Smooth muscle cell (in vitro differentiated cells): Measurements from ENCODE around the gene TAF5L. TPM values are rescaled to one million over a fixed set of nuclear protein-coding genes. Genes with fewer than 3 reads are reported as not detected.
"Not testable (repeated sequence)": the region's sequence is repeated elsewhere in the genome, so short reads cannot be mapped to it uniquely, and the experiment has no call there.

Source experiments
- DNase-seq: peaks from one replicate; lab custom pipeline; 2025; ENCODE audit not compliant: unreplicated experiment; lab: John Stamatoyannopoulos, UW
- H2AFZ ChIP-seq: fragments of 200-600 bp; sonication (generic); 2 replicates; pipeline ENCODE4 v1.6.0; 2016; ENCODE audit warnings: antibody characterized with exemption, low read depth, mild to moderate bottlenecking
- H3F3A ChIP-seq: fragments of 200-600 bp; sonication (generic); 2 replicates; pipeline ENCODE4 v1.6.0; 2017; ENCODE audit warnings: antibody characterized with exemption, low read depth
- H3K27ac ChIP-seq: fragments of 200-600 bp; sonication (generic); 2 replicates; pipeline ENCODE4 v1.5.1; 2016; ENCODE audit warnings: low read depth, mild to moderate bottlenecking
- H3K27me3 ChIP-seq: fragments of 200-600 bp; sonication (generic); 2 replicates; pipeline ENCODE4 v1.6.1; 2016; ENCODE audit warnings: low read depth, mild to moderate bottlenecking
- H3K36me3 ChIP-seq: fragments of 200-600 bp; sonication (generic); 2 replicates; pipeline ENCODE4 v1.5.1; 2016; ENCODE audit warnings: low read depth
- H3K4me1 ChIP-seq: fragments of 200-600 bp; sonication (generic); 2 replicates; pipeline ENCODE4 v1.5.1; 2016; ENCODE audit warnings: low read depth
- H3K4me2 ChIP-seq: fragments of 200-600 bp; sonication (generic); 2 replicates; pipeline ENCODE4 v1.6.0; 2016; ENCODE audit warnings: mild to moderate bottlenecking
- H3K4me3 ChIP-seq: fragments of 200-600 bp; sonication (generic); 2 replicates; pipeline ENCODE4 v1.5.1; 2016; ENCODE audit warnings: mild to moderate bottlenecking
- H3K79me2 ChIP-seq: fragments of 200-600 bp; sonication (generic); 2 replicates; pipeline ENCODE4 v1.6.0; 2016; ENCODE audit warnings: low read depth, mild to moderate bottlenecking
- H3K9ac ChIP-seq: fragments of 200-600 bp; sonication (generic); 2 replicates; pipeline ENCODE4 v1.6.0; 2016; ENCODE audit warnings: low read depth
- H3K9me3 ChIP-seq: fragments of 200-600 bp; sonication (generic); replicated peaks from 2 replicates; pipeline ENCODE4 v1.5.1; 2016; ENCODE audit warnings: low read depth
- H4K20me1 ChIP-seq: fragments of 200-600 bp; sonication (generic); 2 replicates; pipeline ENCODE4 v1.6.0; 2016; ENCODE audit warnings: low read depth
- WGBS: methylation state at CpG from one replicate; pipeline ENCODE4 v1.1.7; 2016; ENCODE audit warnings: low lambda C conversion rate; 5-methylcytosine and 5-hydroxymethylcytosine counted together
- polyA plus RNA-seq: library from polyadenylated mRNA; unstranded; fragments of >200 nt; fragmentation: Nextera tagmentation; extraction: Ambion mirVana; gene quantifications from 2 replicates; pipeline ENCODE4 v1.2.1, GENCODE V29; 2016
- total RNA-seq: library from RNA; depleted of rRNA; stranded (reverse); fragments of >200 nt; gene quantifications from 2 replicates; pipeline ENCODE4 v1.2.3, GENCODE V29; 2014
- TF ChIP-seq, protein P1 (sequence below): fragments of 200-600 bp; sonication (generic); IDR thresholded peaks from 2 replicates; pipeline ENCODE4 v1.5.1; 2017; ENCODE audit warnings: borderline replicate concordance, mild to moderate bottlenecking, antibody characterized with exemption; ENCODE audit not compliant: insufficient read depth, poor library complexity, severe bottlenecking

Gene TAF5L
- total and polyA plus RNA-seq, 2 experiments from 2014 or later, result 3.3 to 11.3 TPM

DNA sequence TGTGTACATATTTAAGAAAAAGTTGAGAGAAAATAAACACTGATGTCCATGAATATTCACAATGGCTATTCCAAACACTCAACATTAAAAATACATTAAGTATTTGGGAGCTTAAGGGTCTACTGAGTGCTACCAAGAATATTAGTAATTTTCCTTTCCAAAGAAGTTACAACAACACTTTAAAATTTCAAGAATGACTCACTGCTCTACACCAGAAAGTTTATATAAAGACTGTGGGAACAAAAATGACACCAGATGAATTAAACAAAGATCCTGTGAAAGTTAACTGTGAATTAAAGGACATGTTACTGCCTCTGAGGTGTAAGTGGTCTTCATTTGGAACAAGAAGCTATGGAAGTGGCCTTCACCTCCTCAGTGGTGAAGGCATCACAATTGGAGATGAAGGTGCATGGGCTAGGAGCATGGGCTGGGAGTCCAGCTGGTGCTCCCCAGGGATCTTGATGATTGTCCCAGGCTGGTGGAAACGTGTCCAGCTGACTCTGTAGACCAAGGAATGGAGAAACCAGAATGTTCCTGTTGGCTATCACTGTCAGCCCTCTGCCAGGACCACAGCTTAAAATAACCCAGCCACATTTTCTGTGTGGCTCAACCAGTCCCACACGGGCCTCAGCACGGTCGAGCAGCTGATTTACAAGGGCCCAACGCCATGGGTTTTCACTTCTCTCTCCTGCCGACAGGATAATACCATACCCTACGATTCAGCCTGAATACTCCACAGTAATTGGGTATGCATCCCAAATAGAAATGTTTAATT lies 28.8 kb downstream of the TAF5L start:
- Histone ChIP-seq H3K4me1 (no peaks in the 10 kb centered on the region), H3K9me3 (no peaks in the 10 kb centered on the region), H2AFZ (no peak overlapping the region), H3K79me2 (peaks cover 5% of the 10 kb centered on the region), H3K36me3 (peaks cover 3% of the 10 kb centered on the region), H3K9ac (no peak overlapping the region), H3K4me2 (no peak overlapping the region), H3K27ac (peak overlapping the region; percentile 61), H4K20me1 (peaks cover 18% of the 10 kb centered on the region), H3F3A (no peaks in the 10 kb centered on the region), H3K27me3 (no peaks in the 10 kb centered on the region), H3K4me3 (no peak overlapping the region)
- TF ChIP-seq, protein P1, sequence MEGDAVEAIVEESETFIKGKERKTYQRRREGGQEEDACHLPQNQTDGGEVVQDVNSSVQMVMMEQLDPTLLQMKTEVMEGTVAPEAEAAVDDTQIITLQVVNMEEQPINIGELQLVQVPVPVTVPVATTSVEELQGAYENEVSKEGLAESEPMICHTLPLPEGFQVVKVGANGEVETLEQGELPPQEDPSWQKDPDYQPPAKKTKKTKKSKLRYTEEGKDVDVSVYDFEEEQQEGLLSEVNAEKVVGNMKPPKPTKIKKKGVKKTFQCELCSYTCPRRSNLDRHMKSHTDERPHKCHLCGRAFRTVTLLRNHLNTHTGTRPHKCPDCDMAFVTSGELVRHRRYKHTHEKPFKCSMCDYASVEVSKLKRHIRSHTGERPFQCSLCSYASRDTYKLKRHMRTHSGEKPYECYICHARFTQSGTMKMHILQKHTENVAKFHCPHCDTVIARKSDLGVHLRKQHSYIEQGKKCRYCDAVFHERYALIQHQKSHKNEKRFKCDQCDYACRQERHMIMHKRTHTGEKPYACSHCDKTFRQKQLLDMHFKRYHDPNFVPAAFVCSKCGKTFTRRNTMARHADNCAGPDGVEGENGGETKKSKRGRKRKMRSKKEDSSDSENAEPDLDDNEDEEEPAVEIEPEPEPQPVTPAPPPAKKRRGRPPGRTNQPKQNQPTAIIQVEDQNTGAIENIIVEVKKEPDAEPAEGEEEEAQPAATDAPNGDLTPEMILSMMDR, result no peak
- no peak for DNase-seq
- 65% methylated on average over 7 of the region's 7 CpGs for WGBS

DNA sequence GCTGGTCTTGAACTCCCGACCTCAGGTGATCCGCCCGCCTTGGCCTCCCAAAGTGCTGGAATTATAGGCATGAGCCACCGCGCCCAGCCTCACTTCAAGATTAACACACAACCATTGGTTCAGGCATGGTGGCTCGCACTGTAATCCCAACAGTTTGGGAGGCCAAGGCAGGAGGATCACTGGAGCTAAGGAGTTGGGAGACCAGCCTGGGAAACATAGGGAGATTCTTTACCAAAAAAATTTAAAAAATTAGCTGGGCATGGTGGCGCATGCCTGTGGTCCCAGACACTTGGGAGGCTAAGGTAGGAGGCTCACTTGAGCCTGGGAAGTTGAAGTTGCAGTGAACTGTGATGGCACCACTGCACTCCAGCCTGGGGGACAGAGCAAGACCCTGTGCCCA lies 30.0 kb downstream of the TAF5L start:
- 98% methylated on average over 7 of the region's 7 CpGs for WGBS
- not testable (repeated sequence) for H3K4me2 ChIP-seq, H3K27ac ChIP-seq, H3K27me3 ChIP-seq, H3K4me1 ChIP-seq, H3K4me3 ChIP-seq, H3K79me2 ChIP-seq, H3K9me3 ChIP-seq, H3K9ac ChIP-seq, H3K36me3 ChIP-seq, H3F3A ChIP-seq, DNase-seq, H2AFZ ChIP-seq
- peaks cover 18% of the 10 kb centered on the region for H4K20me1 ChIP-seq

DNA sequence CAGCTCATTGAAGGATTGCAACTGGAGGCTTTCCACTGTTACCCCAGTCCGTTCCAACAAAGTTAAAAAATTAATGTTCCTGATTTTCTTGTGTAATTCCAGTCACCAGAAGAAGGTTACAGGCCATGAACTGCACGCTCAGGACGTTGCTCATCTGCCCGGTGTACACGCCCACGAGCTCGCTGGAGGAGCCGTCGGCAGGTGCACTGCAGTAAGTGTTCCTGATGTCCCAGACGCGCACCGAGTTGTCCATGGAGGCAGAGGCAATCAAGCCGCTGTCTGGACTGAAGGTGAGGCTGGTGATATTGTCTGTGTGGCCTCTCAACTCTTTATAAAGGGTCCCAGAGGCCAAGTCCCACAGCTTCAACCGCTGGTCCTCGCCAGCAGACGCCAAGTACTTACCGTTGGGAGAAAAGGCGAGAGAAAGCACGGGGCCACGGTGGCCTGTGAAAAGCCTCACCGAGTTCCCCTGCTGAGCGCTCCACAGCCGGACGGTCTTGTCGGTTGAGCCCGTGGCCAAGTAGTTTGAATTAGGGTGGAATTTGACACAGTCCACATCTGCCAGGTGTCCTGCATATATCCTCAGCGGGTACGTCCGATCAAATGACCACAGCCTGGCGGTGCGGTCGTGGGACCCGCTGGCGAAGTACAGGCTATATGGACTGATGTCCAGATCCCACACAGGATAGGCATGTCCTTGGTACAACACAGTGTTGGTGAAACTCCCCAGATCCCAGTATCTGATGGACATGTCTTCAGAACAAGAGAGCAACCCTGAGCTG lies 31.5 kb downstream of the TAF5L start:
- no peak for DNase-seq
- Histone ChIP-seq H4K20me1 (peaks cover 16% of the 10 kb centered on the region), H3K9me3 (no peaks in the 10 kb centered on the region), H3K4me3 (no peak overlapping the region), H3K79me2 (no peaks in the 10 kb centered on the region), H3K9ac (no peak overlapping the region), H3F3A (no peaks in the 10 kb centered on the region), H3K27ac (no peak overlapping the region), H3K27me3 (no peaks in the 10 kb centered on the region), H3K4me1 (no peaks in the 10 kb centered on the region), H2AFZ (no peak overlapping the region), H3K4me2 (no peak overlapping the region), H3K36me3 (no peaks in the 10 kb centered on the region)
- 99% methylated on average over 34 of the region's 34 CpGs for WGBS
- TF ChIP-seq, protein P1, result no peak

DNA sequence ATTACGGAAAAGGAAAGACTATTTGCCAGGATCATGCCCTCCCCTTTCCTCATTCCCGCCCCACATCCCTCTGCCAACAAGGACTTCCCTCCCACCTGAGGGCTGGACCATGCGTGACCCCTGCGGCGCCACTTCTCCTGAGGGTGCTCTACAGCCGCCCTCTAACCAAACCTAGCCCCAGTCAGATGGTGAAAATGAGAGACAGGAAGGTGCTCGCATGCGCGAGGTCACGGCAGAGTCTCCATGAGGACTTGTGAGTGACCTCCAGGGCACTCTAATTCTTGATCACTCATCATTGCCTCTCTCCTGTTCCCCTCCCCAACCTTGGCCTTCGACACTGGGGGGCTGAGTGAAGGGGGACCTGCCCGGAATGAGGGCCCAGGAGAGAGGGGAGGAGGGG lies 32.1 kb downstream of the TAF5L start:
- Histone ChIP-seq H3K4me1 (no peaks in the 10 kb centered on the region), H3K4me3 (no peak overlapping the region), H4K20me1 (peaks cover 10% of the 10 kb centered on the region), H3K9ac (no peak overlapping the region), H3K27me3 (no peaks in the 10 kb centered on the region), H3K27ac (no peak overlapping the region), H2AFZ (no peak overlapping the region), H3K36me3 (no peaks in the 10 kb centered on the region), H3K79me2 (no peaks in the 10 kb centered on the region), H3K4me2 (no peak overlapping the region), H3K9me3 (no peaks in the 10 kb centered on the region), H3F3A (no peaks in the 10 kb centered on the region)
- TF ChIP-seq, protein P1, result no peak
- WGBS, result over 99% methylated on average over 12 of the region's 12 CpGs
- DNase-seq, result no peak
